Stimulated activated CD8-positive, alpha-beta memory T cell treated with anti-CD3 and anti-CD28 coated beads, Interleukin-12 subunit alpha, Interleukin-12 subunit beta, amount 100 ng/mL, for 24 hours (primary cell): ENCODE results near the gene CEMP1.
"Not testable (repeated sequence)": the region's sequence is repeated elsewhere in the genome, so short reads cannot be mapped to it uniquely, and the experiment has no call there.

Source experiments
- DNase-seq: peaks from one replicate; pipeline ENCODE4 v3.0.0-alpha.2; 2020; ENCODE audit errors: extremely low read depth

The CEMP1 gene

GRCh38 chr16:2537451-2538379 lies 6.5 kb upstream of the CEMP1 start, which contains the start of gene PDPK1:
Gene PDPK1, plus strand, starts transcription at chr16:2538021. Its CDS starts 92 bp downstream, at chr16:2538113.
- peak; percentile 77 for DNase-seq

- DNase-seq, result no peak
Measured at GRCh38 chr16:2535625-2536013, 4.4 kb upstream of the CEMP1 start.

GRCh38 chr16:2534335-2534734 lies 3.1 kb upstream of the CEMP1 start:
- not testable (repeated sequence) for DNase-seq

- no peak for DNase-seq
Measured at GRCh38 chr16:2533912-2534311, 2.7 kb upstream of the CEMP1 start.

GRCh38 chr16:2533142-2533755 lies 2.0 kb upstream of the CEMP1 start:
- DNase-seq, result not testable (repeated sequence)

- DNase-seq, result no peak
Measured at GRCh38 chr16:2532494-2533141, 1.4 kb upstream of the CEMP1 start.

GRCh38 chr16:2531696-2532493 lies 687 bp upstream of the CEMP1 start:
- DNase-seq, result peak; percentile 95

GRCh38 chr16:2530629-2531318 lies 434 bp downstream of the CEMP1 start:
- no peak for DNase-seq

GRCh38 chr16:2529961-2530628 lies 1.1 kb downstream of the CEMP1 start:
- no peak for DNase-seq

- DNase-seq, result no peak
Measured at GRCh38 chr16:2529061-2529931, 1.9 kb downstream of the CEMP1 start.

GRCh38 chr16:2528161-2529060 lies 2.8 kb downstream of the CEMP1 start:
- DNase-seq, result no peak

- no peak for DNase-seq
Measured at GRCh38 chr16:2527784-2528100, 3.5 kb downstream of the CEMP1 start.

GRCh38 chr16:2527071-2527783 lies 4.0 kb downstream of the CEMP1 start:
- DNase-seq, result no peak

GRCh38 chr16:2526135-2526534 lies 5.1 kb downstream of the CEMP1 start:
- DNase-seq, result no peak

GRCh38 chr16:2524339-2524938 lies 6.8 kb downstream of the CEMP1 start:
- DNase-seq, result no peak

- no peak for DNase-seq
Measured at GRCh38 chr16:2523801-2524231, 7.4 kb downstream of the CEMP1 start.

GRCh38 chr16:2520784-2521531 lies 10.2 kb downstream of the CEMP1 start:
- DNase-seq, result no peak
